ENCODE data around the gene ARHGEF16. TPM values are rescaled to one million over a fixed set of nuclear protein-coding genes. Genes with fewer than 3 reads are reported as not detected.

ARHGEF16 gene
- total RNA-seq, 1 donor from 2014 or later: 1.3 TPM

- Histone ChIP-seq H3K4me2 (no peak overlapping the region), H4K20me1 (ENCODE audit: low read depth) (peaks cover 6% of the 10 kb centered on the region), H3K4me3 (no peak overlapping the region), H3K36me3 (no peaks in the 10 kb centered on the region), H3K79me2 (ENCODE audit: low read depth) (no peaks in the 10 kb centered on the region), H3K9me3 (ENCODE audit: low read depth) (no peaks in the 10 kb centered on the region), H3F3A (ENCODE audit: low read depth) (no peaks in the 10 kb centered on the region), H3K27ac (no peak overlapping the region), H3K9ac (no peak overlapping the region), H2AFZ (replicated peaks) (no peak overlapping the region), H3K27me3 (no peaks in the 10 kb centered on the region), H3K4me1 (no peaks in the 10 kb centered on the region)
- H3K9me3 Mint-ChIP-seq: no peaks in the 10 kb centered on the region
- H3K4me3 Mint-ChIP-seq: no peak overlapping the region
- no peak for DNase-seq (ENCODE audit: low spot score)
- H3K27me3 Mint-ChIP-seq (ENCODE audit: insufficient read depth, low read depth): peaks cover 2% of the 10 kb centered on the region
- peaks cover 3% of the 10 kb centered on the region for H3K4me1 Mint-ChIP-seq
- no peak overlapping the region for H3K27ac Mint-ChIP-seq
- TF ChIP-seq EZH2 (IDR thresholded peaks at IDR 0.05): no peak
- TF ChIP-seq EZH2phosphoT487 (IDR thresholded peaks at IDR 0.05): no peak
- TF ChIP-seq CTCF (IDR thresholded peaks at IDR 0.05): no peak
- no peaks in the 10 kb centered on the region for H3K36me3 Mint-ChIP-seq
Measured at GRCh38 chr1:3494321-3495308, 40.1 kb downstream of the ARHGEF16 start.

DNA sequence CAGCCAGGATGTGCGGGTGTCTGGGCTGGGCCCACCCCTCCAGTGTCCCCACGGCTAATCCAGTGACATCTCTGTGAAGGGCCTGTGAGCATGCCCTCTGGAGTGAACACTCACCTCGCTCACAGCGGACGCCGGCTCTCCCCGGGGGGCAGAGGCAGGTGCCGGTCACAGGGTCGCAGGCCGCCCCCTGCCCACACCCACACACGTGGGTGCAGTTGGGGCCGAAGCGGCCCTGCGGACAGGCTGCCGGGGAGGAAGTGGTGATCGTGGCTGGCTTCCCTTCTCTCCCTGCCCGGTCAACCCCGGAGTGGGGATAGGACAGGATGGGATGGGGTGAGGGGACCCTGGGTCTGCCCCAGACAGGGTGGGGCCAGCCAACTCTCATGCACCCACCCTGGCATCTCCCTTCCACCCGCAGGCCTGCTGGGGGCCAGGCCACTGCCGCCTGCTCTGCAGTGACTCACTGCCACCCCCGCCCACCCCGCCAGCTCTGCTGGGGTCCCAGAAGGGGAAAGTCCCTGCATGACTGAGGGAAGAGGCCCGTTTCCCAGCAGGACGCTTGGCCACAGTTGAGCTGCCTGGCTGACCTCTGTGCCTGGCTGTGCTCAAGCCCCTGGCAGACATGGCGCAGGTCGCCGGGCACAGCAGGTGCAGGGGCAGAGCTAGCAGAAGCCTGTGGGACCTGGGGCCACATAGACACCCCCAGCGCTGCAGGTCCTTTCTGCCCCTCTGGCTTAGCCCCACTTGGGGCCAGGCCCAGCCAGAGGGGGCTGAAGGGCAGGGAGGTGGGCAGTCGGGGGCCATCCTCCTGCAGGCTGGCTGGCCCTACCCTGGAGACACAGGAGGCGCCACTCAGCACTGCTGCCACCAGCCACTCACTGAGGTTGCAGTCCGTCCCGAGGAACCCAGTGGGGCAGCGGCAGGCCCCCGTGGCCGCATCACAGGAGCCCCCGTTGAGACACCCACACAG is 41.6 kb downstream of the ARHGEF16 start:
- TF ChIP-seq EZH2phosphoT487 (IDR thresholded peaks at IDR 0.05) (no peak), EZH2 (IDR thresholded peaks at IDR 0.05) (no peak), CTCF (IDR thresholded peaks at IDR 0.05) (no peak)

DNA sequence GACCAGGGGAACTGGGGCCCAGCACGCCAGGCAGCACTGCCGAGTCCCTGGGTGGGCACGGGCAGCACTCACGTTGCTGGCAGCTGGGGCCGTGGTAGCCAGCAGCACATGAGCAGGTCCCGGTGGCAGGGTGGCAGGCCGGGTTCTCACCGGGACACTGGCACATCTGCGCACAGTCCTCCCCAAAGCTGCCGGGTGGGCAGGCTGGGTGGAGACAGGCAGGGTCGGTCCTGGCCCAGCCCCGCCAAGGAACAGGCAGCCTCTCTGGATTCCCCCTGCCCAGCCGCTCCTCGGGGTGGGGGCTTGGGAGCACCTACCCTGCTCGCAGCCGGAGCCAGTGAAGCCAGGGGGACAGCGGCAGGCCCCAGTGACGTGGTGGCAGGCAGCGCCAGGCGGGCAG is 42.5 kb downstream of the ARHGEF16 start:
- TF ChIP-seq CTCF (IDR thresholded peaks at IDR 0.05) (no peak), EZH2 (IDR thresholded peaks at IDR 0.05) (no peak)
- no peaks in the 10 kb centered on the region for H3K9me3 ChIP-seq (ENCODE audit: low read depth)
- no peaks in the 10 kb centered on the region for H3K27me3 ChIP-seq
- Mint-ChIP-seq H3K4me1 (no peaks in the 10 kb centered on the region), H3K4me3 (no peak overlapping the region), H3K27me3 (ENCODE audit: insufficient read depth, low read depth) (peaks cover 2% of the 10 kb centered on the region), H3K27ac (no peak overlapping the region), H3K36me3 (no peaks in the 10 kb centered on the region), H3K9me3 (no peaks in the 10 kb centered on the region)
- H3K4me2 ChIP-seq: no peak overlapping the region
- peak overlapping the region; percentile 13 for H3K9ac ChIP-seq
- no peaks in the 10 kb centered on the region for H3K36me3 ChIP-seq
- H3F3A ChIP-seq (ENCODE audit: low read depth): no peaks in the 10 kb centered on the region
- no peaks in the 10 kb centered on the region for H3K79me2 ChIP-seq (ENCODE audit: low read depth)
- H3K4me1 ChIP-seq: no peaks in the 10 kb centered on the region
- no peak overlapping the region for H3K27ac ChIP-seq
- H3K4me3 ChIP-seq: no peak overlapping the region
- H2AFZ ChIP-seq (replicated peaks): no peak overlapping the region
- peaks cover 9% of the 10 kb centered on the region for H4K20me1 ChIP-seq (ENCODE audit: low read depth)
- no peak for DNase-seq (ENCODE audit: low spot score)

More for the DNA sequence above, 41.6 kb downstream of the ARHGEF16 start:
- Histone ChIP-seq H3K27me3 (no peaks in the 10 kb centered on the region), H3K36me3 (no peaks in the 10 kb centered on the region), H4K20me1 (ENCODE audit: low read depth) (peaks cover 6% of the 10 kb centered on the region), H3K27ac (no peak overlapping the region), H2AFZ (replicated peaks) (no peak overlapping the region), H3K9ac (no peak overlapping the region), H3K4me1 (no peaks in the 10 kb centered on the region), H3F3A (ENCODE audit: low read depth) (no peaks in the 10 kb centered on the region), H3K4me2 (no peak overlapping the region), H3K4me3 (no peak overlapping the region), H3K79me2 (ENCODE audit: low read depth) (no peaks in the 10 kb centered on the region), H3K9me3 (ENCODE audit: low read depth) (no peaks in the 10 kb centered on the region)
- DNase-seq (ENCODE audit: low spot score): no peak
- H3K4me1 Mint-ChIP-seq: peaks cover 3% of the 10 kb centered on the region
- H3K27me3 Mint-ChIP-seq (ENCODE audit: insufficient read depth, low read depth): peaks cover 2% of the 10 kb centered on the region
- no peak overlapping the region for H3K4me3 Mint-ChIP-seq
- no peak overlapping the region for H3K27ac Mint-ChIP-seq
- H3K36me3 Mint-ChIP-seq: no peaks in the 10 kb centered on the region
- H3K9me3 Mint-ChIP-seq: no peaks in the 10 kb centered on the region
